ENCODE results near the gene PI4KB. TPM values are rescaled to one million over a fixed set of nuclear protein-coding genes. Genes with fewer than 3 reads are reported as not detected.

Gene PI4KB
- total and polyA plus RNA-seq, 9 of the 15 experiments (the other 6 are each of a cell fraction or from before 2014, with no cell fraction given) = 3.1 to 65.4 (median 45.1) TPM

DNA sequence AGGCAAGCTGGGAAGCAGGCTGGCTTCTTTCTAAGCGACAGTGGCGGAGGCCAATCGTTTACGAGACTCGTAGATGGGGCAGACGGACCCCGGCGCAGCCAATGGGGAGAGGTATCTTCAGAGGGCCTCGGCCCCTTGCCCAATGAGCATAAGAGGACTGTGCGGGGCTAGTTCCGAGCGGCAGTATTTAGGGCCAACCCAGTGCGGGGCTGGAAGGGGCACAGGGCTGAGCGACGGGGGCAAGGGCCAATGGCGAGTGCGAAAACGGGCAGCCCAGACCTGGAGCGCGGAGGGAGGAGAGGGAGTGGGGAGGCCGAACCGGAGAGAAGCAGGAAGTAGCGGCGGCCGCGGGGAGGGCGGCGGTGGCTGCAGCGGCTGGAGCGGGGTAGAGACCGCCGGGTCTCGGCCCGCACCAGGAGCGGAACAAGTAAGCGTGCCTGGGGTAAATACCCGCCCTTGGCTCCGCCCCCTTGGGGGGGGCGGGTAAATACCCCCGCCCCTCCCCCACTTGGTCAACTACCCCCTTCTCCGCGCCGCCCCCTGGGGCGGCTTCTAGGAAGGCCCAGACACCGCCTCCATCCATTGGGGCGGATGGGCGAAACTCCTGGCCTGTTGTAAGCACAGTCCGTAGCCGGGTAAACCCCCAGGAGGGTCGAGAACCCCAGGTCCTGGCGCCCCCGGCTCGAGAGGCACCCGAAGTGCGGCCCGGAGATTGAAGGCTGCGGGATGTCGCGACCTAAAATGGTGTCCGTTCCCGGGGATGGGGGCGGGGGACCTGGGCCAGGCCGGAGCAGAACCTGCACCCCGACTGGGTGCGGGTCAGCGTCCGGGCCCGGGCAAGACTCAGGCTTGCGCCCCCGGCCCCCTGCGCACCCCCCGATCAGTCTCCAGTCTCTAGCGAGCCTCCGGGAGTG lies 45.0 kb downstream of the PI4KB start, which contains the start of gene ZNF687 (continued):
- TF ChIP-seq KLF16 (IDR thresholded peaks at IDR 0.05) (no peak), STAT5A (IDR thresholded peaks at IDR 0.05; ENCODE audit: borderline replicate concordance, low read length) (peak; percentile 34; the same call in 1 of the 2 replicates), POLR2AphosphoS2 (IDR thresholded peaks at IDR 0.05; ENCODE audit: low read length) (peak; percentile 65), TAF9B (IDR thresholded peaks at IDR 0.05; ENCODE audit: partially characterized antibody) (no peak), TCF7L2 (IDR thresholded peaks at IDR 0.05; ENCODE audit: low read depth, low read length) (no peak), TRIM28 (IDR thresholded peaks at IDR 0.05) (no peak), PHF8 (IDR thresholded peaks at IDR 0.05; ENCODE audit: borderline replicate concordance, low read length) (peak; percentile 42), CBX2 (IDR thresholded peaks at IDR 0.05; ENCODE audit: insufficient read depth, low read length, poor library complexity, severe bottlenecking) (no peak), TBP (optimal IDR thresholded peaks at IDR 0.05; ENCODE audit: low read depth, low read length) (peak; percentile 78), ESRRB (CRISPR knock-in tag; IDR thresholded peaks at IDR 0.05; ENCODE audit: borderline replicate concordance) (no peak), ZC3H11A (IDR thresholded peaks at IDR 0.05; ENCODE audit: low read depth, low read length) (no peak), SMAD2 (IDR thresholded peaks at IDR 0.05; ENCODE audit: low read depth, low read length) (no peak), BRF1 (IDR thresholded peaks at IDR 0.05; ENCODE audit: borderline replicate concordance, extremely low read depth, insufficient read length) (no peak), ZNF3 (CRISPR knock-in tag; IDR thresholded peaks at IDR 0.05) (no peak), ZNF444 (CRISPR knock-in tag; IDR thresholded peaks at IDR 0.05) (peak; percentile 69), ZNF174 (CRISPR knock-in tag; IDR thresholded peaks at IDR 0.05) (no peak), EP400 (IDR thresholded peaks at IDR 0.05) (no peak), CBX3 (IDR thresholded peaks at IDR 0.05; ENCODE audit: borderline replicate concordance in 1 of 2, low read length in 2 of 2) (no peak), XRCC5 (IDR thresholded peaks at IDR 0.05; ENCODE audit: low read depth, low read length) (no peak; the same call in 1 of the 2 replicates), ELF2 (CRISPR knock-in tag; IDR thresholded peaks at IDR 0.05) (peak; percentile 88), ZNF436 (CRISPR knock-in tag; IDR thresholded peaks at IDR 0.05) (no peak), AFF4 (CRISPR knock-in tag; IDR thresholded peaks at IDR 0.05) (0 out of 2 replicates have a peak, but pooled peaks have one; percentile 16)
- TF ChIP-seq, protein P1, sequence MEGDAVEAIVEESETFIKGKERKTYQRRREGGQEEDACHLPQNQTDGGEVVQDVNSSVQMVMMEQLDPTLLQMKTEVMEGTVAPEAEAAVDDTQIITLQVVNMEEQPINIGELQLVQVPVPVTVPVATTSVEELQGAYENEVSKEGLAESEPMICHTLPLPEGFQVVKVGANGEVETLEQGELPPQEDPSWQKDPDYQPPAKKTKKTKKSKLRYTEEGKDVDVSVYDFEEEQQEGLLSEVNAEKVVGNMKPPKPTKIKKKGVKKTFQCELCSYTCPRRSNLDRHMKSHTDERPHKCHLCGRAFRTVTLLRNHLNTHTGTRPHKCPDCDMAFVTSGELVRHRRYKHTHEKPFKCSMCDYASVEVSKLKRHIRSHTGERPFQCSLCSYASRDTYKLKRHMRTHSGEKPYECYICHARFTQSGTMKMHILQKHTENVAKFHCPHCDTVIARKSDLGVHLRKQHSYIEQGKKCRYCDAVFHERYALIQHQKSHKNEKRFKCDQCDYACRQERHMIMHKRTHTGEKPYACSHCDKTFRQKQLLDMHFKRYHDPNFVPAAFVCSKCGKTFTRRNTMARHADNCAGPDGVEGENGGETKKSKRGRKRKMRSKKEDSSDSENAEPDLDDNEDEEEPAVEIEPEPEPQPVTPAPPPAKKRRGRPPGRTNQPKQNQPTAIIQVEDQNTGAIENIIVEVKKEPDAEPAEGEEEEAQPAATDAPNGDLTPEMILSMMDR (IDR thresholded peaks at IDR 0.05 in 2 of 3, conservative IDR thresholded peaks at IDR 0.05 in 1 of 3; ENCODE audit: insufficient read depth in 2 of 3, low read depth in 1 of 3, low read length in 3 of 3) = 0 out of 6 replicates have a peak, but pooled peaks of 1 of the 3 experiments have one; percentile 6
